BJ (cell line): Measurements from ENCODE around the gene CTSO. TPM values are rescaled to one million over a fixed set of nuclear protein-coding genes. Genes with fewer than 3 reads are reported as not detected.
"Not testable (repeated sequence)": the region's sequence is repeated elsewhere in the genome, so short reads cannot be mapped to it uniquely, and the experiment has no call there.

ENCODE experiments used
- CTCF ChIA-PET: fragments of 350-600 bp; formaldehyde crosslinking; extraction: SDS; loops from one replicate; lab custom pipeline; 2021; ENCODE audit warnings: antibody characterized with exemption, inconsistent platforms; lab: Yijun Ruan, JAX
- POLR2A ChIA-PET: fragments of 300-600 bp; sonication (Branson Sonifier 250); formaldehyde crosslinking; extraction: SDS; loops from one replicate; lab custom pipeline; 2021; ENCODE audit warnings: antibody characterized with exemption; lab: Charles Lee
- DNase-seq: peaks from one replicate; pipeline ENCODE4 v3.0.0-alpha.2; 2011; ENCODE audit warnings: low read depth
- H3K27me3 ChIP-seq: 2 replicates; pipeline ENCODE4 v1.6.0; 2011; ENCODE audit warnings: low read length; ENCODE audit not compliant: control insufficient read depth, insufficient read depth
- H3K36me3 ChIP-seq: 2 replicates; pipeline ENCODE4 v1.5.1; 2011; ENCODE audit warnings: low read length; ENCODE audit not compliant: control insufficient read depth, insufficient read depth
- H3K4me3 ChIP-seq: 2 replicates; pipeline ENCODE4 v1.5.1; 2011; ENCODE audit warnings: low read depth, mild to moderate bottlenecking, control low read depth, low read length
- polyA plus RNA-seq: library from polyadenylated mRNA; depleted of rRNA; stranded (reverse); fragments of >200 nt; gene quantifications from 2 replicates; pipeline ENCODE4 v1.2.3, GENCODE V29; 2011
- TF ChIP-seq, protein P1 (sequence below): IDR thresholded peaks from 2 replicates; pipeline ENCODE4 v1.5.1; 2011; ENCODE audit warnings: low read depth, mild to moderate bottlenecking, control low read depth, inconsistent platforms, low read length, moderate library complexity; ENCODE audit not compliant: insufficient read depth

CTSO gene
- polyA plus RNA-seq, 1 experiment = 7.8 TPM

DNA sequence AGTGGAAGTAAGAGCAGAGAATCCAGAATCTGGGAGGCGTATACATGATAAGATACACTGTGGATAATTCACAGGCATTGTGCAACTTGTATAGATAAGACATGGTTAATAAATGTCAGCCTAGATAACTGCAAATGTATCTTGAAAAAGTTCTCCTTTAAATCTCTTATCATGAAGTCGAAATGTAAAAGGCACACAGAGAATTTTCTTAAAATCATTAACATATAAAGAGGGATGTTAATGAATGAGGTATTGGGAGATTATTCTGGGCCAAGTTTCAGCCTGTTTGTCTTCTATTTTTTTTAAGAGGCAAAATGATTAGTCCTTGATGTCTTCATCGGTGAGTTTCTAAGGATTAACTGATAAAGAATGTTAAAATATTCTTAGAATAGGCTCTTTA, 49.3 kb downstream of the CTSO start:
- TF ChIP-seq, protein P1, sequence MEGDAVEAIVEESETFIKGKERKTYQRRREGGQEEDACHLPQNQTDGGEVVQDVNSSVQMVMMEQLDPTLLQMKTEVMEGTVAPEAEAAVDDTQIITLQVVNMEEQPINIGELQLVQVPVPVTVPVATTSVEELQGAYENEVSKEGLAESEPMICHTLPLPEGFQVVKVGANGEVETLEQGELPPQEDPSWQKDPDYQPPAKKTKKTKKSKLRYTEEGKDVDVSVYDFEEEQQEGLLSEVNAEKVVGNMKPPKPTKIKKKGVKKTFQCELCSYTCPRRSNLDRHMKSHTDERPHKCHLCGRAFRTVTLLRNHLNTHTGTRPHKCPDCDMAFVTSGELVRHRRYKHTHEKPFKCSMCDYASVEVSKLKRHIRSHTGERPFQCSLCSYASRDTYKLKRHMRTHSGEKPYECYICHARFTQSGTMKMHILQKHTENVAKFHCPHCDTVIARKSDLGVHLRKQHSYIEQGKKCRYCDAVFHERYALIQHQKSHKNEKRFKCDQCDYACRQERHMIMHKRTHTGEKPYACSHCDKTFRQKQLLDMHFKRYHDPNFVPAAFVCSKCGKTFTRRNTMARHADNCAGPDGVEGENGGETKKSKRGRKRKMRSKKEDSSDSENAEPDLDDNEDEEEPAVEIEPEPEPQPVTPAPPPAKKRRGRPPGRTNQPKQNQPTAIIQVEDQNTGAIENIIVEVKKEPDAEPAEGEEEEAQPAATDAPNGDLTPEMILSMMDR = no peak
- Histone ChIP-seq H3K4me3 (no peak overlapping the region), H3K27me3 (no peaks in the 10 kb centered on the region; the same call in 1 of the 2 replicates), H3K36me3 (no peaks in the 10 kb centered on the region)
- POLR2A ChIA-PET = no interaction called here
- DNase-seq = no peak
- CTCF ChIA-PET = no interaction called here

DNA sequence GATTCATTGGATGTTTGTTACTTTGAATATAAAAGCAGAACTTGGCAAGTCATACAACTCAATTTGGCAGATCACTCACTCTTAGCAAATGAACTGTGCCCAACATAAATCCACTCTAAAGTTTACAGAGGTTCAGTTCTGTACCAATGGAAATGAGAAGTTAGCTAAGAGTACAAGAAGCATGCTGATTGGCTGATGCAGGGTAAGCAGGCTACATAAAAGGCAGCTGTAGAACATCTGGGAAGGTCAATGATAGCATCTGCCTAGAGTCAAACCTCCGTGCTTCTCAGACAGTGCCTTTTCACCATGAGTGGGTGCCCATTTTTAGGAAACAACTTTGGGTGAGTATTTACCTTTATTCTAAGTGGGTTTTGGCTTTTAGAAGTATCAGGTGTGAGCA, 50.2 kb downstream of the CTSO start, which contains the start of gene TDO2:
Gene TDO2 (plus strand): TSS at position 244 of the 400 bp plus-strand sequence. CDS start 63 bp downstream, at position 307.
- H3K36me3 ChIP-seq = no peaks in the 10 kb centered on the region
- H3K4me3 ChIP-seq = no peak within 1 kb of the TSS
- no peaks in the 10 kb centered on the region; the same call in 1 of the 2 replicates for H3K27me3 ChIP-seq
- ChIA-PET CTCF (no interaction called here), POLR2A (no interaction called here)
- TF ChIP-seq, protein P1 = no peak
- no peak for DNase-seq

DNA sequence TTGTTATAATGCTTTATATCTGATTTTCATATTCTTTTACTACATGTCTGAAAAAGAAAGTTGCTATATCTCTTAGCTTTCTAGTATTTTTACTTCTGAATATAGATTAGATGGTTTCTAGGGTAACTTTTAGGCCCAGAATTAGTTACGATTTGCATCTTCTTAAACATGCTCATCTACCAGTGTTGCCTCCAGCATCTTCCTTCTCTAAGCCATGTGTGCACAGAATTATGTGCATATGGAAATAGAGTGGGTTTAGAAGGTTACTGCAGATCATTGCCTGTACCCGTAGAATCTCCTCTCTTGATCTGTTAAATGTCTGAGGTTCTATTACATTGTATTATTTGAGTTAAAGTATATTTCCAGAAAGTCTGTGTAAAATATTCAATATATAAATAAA, 52.7 kb downstream of the CTSO start:
- H3K27me3 ChIP-seq = no peaks in the 10 kb centered on the region
- no peaks in the 10 kb centered on the region for H3K36me3 ChIP-seq
- ChIA-PET CTCF (interaction anchor here (0.6 to 1.5 kb wide), 2 partner anchors 12 to 1734 kb away, joined by 3 read pairs; no protein-coding TSS in a partner anchor), POLR2A (interaction anchor here (0.7 kb wide), 1 partner anchor 114 kb away, joined by 3 read pairs; no protein-coding TSS in a partner anchor)
- no peak overlapping the region for H3K4me3 ChIP-seq
- DNase-seq = no peak
- TF ChIP-seq, protein P1 = no peak

DNA sequence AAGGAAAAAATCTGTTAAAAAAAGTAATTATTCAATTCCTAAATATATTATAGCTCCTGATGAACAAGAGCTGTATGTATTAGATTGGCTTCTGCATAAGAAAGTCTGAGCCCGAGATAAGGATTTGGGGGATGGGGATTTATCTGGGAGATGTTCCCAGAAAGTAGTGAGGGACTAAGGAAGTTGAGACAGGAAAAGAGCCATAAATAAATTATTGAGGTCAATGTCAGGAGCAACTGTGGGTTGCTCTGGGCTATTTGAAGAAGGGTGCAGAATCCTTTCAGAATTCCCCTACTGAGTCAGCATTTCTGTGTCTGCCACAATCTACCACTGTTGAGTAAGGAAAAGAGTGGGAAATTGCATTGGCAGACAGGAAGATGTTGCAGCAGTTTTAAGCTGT, 53.3 kb downstream of the CTSO start:
- DNase-seq = peak; percentile 27
- Histone ChIP-seq H3K36me3 (no peaks in the 10 kb centered on the region), H3K27me3 (no peaks in the 10 kb centered on the region), H3K4me3 (no peak overlapping the region)
- TF ChIP-seq, protein P1 = no peak
- POLR2A ChIA-PET = interaction anchor here (0.7 kb wide), 1 partner anchor 115 kb away, joined by 3 read pairs; no protein-coding TSS in a partner anchor
- CTCF ChIA-PET = interaction anchor here (0.6 kb wide), 1 partner anchor 1382 kb away, joined by 3 read pairs; no protein-coding TSS in a partner anchor

DNA sequence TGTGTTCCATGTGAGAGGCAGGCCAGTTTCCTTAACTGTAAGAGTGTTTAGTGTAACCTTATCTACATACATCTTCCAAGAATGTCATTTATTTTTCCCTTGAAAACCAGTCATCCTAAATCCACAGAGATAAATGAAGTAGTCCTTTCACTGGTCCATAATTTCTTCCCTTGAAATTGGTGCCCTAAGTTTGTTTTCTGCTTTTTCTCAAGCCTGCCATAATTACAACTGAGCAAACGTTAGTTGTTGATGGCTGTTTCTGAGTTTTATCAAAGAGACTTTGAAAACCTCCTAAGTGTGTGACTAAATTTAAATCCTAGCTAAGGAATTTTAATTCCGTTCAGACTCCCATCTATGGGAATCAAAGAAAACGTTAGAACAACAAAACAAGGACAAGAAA, 53.8 kb downstream of the CTSO start:
- no peaks in the 10 kb centered on the region for H3K36me3 ChIP-seq
- H3K4me3 ChIP-seq = no peak overlapping the region
- H3K27me3 ChIP-seq = no peaks in the 10 kb centered on the region
- ChIA-PET CTCF (interaction anchor here (0.6 kb wide), 1 partner anchor 1382 kb away, joined by 3 read pairs; no protein-coding TSS in a partner anchor), POLR2A (no interaction called here)
- no peak for DNase-seq
- TF ChIP-seq, protein P1 = no peak

DNA sequence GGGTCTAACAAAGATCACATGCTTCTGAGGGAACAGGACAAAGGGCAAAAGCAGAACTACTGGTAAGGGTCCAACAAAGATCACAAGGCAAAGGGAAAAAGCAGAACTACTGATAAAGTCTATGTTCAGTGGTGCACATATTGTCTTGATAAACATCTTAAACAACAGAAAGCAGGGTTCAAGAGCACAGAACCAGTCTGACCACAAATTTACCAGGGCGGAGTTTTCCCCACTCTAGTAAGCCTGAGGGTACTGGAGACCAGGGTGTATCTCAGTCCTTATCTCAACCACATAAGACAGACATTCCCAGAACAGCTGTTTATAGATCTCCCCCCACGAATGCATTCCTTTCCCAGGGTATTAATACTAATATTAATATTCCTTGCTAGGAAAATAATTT, 55.3 kb downstream of the CTSO start:
- POLR2A ChIA-PET, H3K4me3 ChIP-seq, DNase-seq, H3K27me3 ChIP-seq, H3K36me3 ChIP-seq, CTCF ChIA-PET: not testable (repeated sequence)
